Activated CD4-positive, alpha-beta T cell treated with anti-CD3 and anti-CD28 coated beads for 36 hours (primary cell): Measurements from ENCODE around the gene UBE3B. TPM values are rescaled to one million over a fixed set of nuclear protein-coding genes. Genes with fewer than 3 reads are reported as not detected.
"Not testable (repeated sequence)": the region's sequence is repeated elsewhere in the genome, so short reads cannot be mapped to it uniquely, and the experiment has no call there.

Experiments used
- ATAC-seq: fragments of 200-7000 bp; cut with Tn5 transposase; one replicate; pipeline ENCODE4 v1.10.0; 2021; ENCODE audit warnings: mild to moderate bottlenecking, moderate library complexity
- CTCF ChIA-PET: fragments of 350-600 bp; sonication (Branson Sonifier 250); formaldehyde crosslinking; loops from one replicate; lab custom pipeline; 2021; ENCODE audit warnings: antibody characterized with exemption; lab: Charles Lee
- POLR2A ChIA-PET: fragments of 350-600 bp; sonication (Branson Sonifier 250); formaldehyde crosslinking; loops from one replicate; lab custom pipeline; 2021; ENCODE audit warnings: antibody characterized with exemption, inconsistent platforms; lab: Charles Lee
- DNase-seq: peaks from one replicate; pipeline ENCODE4 v3.0.0-alpha.2; 2020
- H3K27ac Mint-ChIP-seq: one replicate; pipeline ENCODE4 v1.8.0; 2021; ENCODE audit warnings: mixed read lengths
- H3K27me3 Mint-ChIP-seq: one replicate; pipeline ENCODE4 v1.8.0; 2021; ENCODE audit warnings: mixed read lengths
- H3K36me3 Mint-ChIP-seq: one replicate; pipeline ENCODE4 v1.8.0; 2021; ENCODE audit warnings: low read depth, mixed read lengths
- H3K4me1 Mint-ChIP-seq: one replicate; pipeline ENCODE4 v1.8.0; 2021; ENCODE audit warnings: mixed read lengths
- H3K4me3 Mint-ChIP-seq: one replicate; pipeline ENCODE4 v1.8.0; 2021; ENCODE audit warnings: mild to moderate bottlenecking, moderate library complexity, mixed read lengths
- H3K9me3 Mint-ChIP-seq: one replicate; pipeline ENCODE4 v1.8.0; 2021; ENCODE audit warnings: low read depth, mixed read lengths
- intact Hi-C, 2 experiments: fragments of 100-400 bp; cut with DNase I in 1 of 2; cut with micrococcal nuclease in 1 of 2; formaldehyde crosslinking; loops; one replicate each; pipeline versions ENCODE4 v1.14.2 to v1.15.1; 2022 to 2024; cut with DNase I, micrococcal nuclease
- total RNA-seq, 2 experiments: library from RNA; stranded (reverse); gene quantifications; one replicate each; pipeline ENCODE4 v1.2.3, GENCODE V29; 2021

The UBE3B gene
- total RNA-seq, 2 experiments from 2014 or later, result 25.7 to 27.2 TPM

GRCh38 chr12:109462868-109463692 is 14.4 kb upstream of the UBE3B start:
- ATAC-seq, result peak; percentile 78
- H3K9me3 Mint-ChIP-seq, result no peaks in the 10 kb centered on the region
- ChIA-PET POLR2A (interaction anchor here (0.7 kb wide), 1 partner anchor 266 kb away, joined by 3 read pairs; no protein-coding TSS in a partner anchor), CTCF (interaction anchor here (0.7 to 2.0 kb wide), 9 partner anchors 11 to 720 kb away, joined by 3 to 9 read pairs (median 3); partner anchors contain the start of genes KCTD10 and UBE3B)
- DNase-seq, result no peak
- H3K36me3 Mint-ChIP-seq, result peaks cover 8% of the 10 kb centered on the region
- peak overlapping the region; percentile 52 for H3K27ac Mint-ChIP-seq
- H3K27me3 Mint-ChIP-seq, result no peaks in the 10 kb centered on the region
- H3K4me3 Mint-ChIP-seq, result no peak overlapping the region
- intact Hi-C loops, result no loop called here
- peaks cover 40% of the 10 kb centered on the region for H3K4me1 Mint-ChIP-seq

DNA sequence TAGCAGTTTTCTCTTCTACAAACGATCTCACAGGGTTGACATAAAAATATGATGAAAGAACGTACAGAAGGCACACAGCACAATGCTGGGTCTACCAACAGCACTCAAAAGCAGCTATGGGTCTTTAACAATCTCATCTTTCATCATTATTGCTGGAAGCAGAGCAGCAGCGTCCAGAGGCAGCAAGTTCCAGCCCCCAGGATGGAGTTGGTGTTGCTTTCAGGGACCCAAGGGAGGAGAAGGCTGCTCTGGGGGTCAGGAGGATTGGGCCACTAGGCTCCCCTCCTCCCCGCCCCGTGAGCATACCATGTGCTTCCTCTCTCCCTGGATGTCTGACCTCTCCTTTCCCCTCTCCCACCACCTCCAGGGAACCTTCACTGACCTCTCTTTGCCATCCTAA is 13.7 kb upstream of the UBE3B start:
- intact Hi-C loops, result no loop called here
- H3K27me3 Mint-ChIP-seq, result no peaks in the 10 kb centered on the region

DNA sequence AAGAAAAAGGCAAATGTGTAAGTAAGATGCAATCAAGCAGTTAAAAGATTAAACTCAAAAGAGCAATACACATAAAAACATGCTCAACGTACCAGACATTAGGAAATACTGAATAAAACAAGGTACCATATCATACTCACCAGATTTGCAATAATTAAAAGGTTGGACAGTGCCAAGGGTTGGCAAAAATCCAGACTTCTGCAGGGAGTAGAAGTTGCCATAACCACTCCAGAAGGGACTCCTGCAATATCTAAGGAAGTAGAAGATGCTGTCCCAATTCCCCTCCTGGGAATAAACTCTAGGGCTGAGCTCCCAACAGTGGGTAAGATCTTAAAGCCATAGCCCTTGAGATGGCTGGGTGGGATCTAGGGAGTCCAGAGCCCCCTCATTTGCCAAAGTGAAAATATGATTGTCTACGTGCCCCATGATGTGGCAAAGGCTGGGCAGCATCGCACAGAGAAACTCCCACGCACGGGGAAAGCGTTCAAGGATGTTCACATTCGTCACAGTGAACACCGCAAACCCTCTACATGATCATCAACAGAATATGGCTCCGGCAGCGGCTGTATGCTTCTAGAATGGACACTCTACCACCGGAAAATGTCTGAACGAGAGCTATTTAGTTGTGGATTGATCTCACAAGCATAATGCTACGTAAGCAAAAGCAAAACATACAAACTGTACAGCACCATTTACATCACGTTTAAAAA is 12.6 kb upstream of the UBE3B start:
- ChIA-PET POLR2A (no interaction called here), CTCF (no interaction called here)
- H3K27ac Mint-ChIP-seq, result no peak overlapping the region
- intact Hi-C loops, result no loop called here
- no peak for DNase-seq
- ATAC-seq, result no peak
- H3K27me3 Mint-ChIP-seq, result no peaks in the 10 kb centered on the region
- H3K36me3 Mint-ChIP-seq, result peaks cover 6% of the 10 kb centered on the region
- H3K4me1 Mint-ChIP-seq, result peaks cover 27% of the 10 kb centered on the region
- H3K4me3 Mint-ChIP-seq, result no peak overlapping the region
- H3K9me3 Mint-ChIP-seq, result no peaks in the 10 kb centered on the region

More for the DNA sequence above, 13.7 kb upstream of the UBE3B start:
- no peak for DNase-seq
- no peak for ATAC-seq
- Mint-ChIP-seq H3K36me3 (peaks cover 9% of the 10 kb centered on the region), H3K4me1 (peaks cover 36% of the 10 kb centered on the region), H3K4me3 (no peak overlapping the region), H3K27ac (peak overlapping the region; percentile 52), H3K9me3 (no peaks in the 10 kb centered on the region)
- CTCF ChIA-PET, result interaction anchor here (0.7 to 2.0 kb wide), 5 partner anchors 14 to 721 kb away, joined by 3 to 9 read pairs (median 3); partner anchors contain the start of genes KCTD10 and UBE3B
- POLR2A ChIA-PET, result no interaction called here

GRCh38 chr12:109466305-109466704 is 11.1 kb upstream of the UBE3B start:
- H3K27me3 Mint-ChIP-seq, result no peaks in the 10 kb centered on the region
- no peaks in the 10 kb centered on the region for H3K9me3 Mint-ChIP-seq
- ChIA-PET POLR2A (no interaction called here), CTCF (interaction anchor here (1.0 kb wide), 1 partner anchor 53 kb away, joined by 4 read pairs; no protein-coding TSS in a partner anchor)
- intact Hi-C loops, result no loop called here
- H3K27ac Mint-ChIP-seq, result no peak overlapping the region
- DNase-seq (no peak), ATAC-seq (no peak)
- no peak overlapping the region for H3K4me3 Mint-ChIP-seq
- H3K36me3 Mint-ChIP-seq, result peaks cover 9% of the 10 kb centered on the region
- peaks cover 31% of the 10 kb centered on the region for H3K4me1 Mint-ChIP-seq

DNA sequence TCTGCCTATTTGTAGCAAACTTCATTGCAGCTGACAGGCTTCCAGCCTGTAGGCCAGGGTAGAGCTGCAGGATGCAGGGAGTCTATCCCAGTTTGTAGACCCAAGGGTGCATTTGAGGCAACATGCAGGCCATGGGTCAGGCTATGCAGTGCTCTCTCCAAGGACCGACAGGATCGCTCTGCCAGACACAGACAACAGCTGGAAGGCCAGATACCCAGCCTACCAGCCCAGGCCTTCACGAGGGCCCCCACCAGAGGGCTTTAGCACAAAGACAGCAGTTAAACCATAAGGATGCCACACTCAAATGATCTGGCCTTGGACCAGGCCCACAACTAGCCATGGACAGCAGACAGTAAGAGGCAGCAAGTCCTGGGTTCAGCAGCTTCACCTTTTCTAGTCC is 10.6 kb upstream of the UBE3B start:
- no peaks in the 10 kb centered on the region for H3K27me3 Mint-ChIP-seq
- no peak overlapping the region for H3K27ac Mint-ChIP-seq

DNA sequence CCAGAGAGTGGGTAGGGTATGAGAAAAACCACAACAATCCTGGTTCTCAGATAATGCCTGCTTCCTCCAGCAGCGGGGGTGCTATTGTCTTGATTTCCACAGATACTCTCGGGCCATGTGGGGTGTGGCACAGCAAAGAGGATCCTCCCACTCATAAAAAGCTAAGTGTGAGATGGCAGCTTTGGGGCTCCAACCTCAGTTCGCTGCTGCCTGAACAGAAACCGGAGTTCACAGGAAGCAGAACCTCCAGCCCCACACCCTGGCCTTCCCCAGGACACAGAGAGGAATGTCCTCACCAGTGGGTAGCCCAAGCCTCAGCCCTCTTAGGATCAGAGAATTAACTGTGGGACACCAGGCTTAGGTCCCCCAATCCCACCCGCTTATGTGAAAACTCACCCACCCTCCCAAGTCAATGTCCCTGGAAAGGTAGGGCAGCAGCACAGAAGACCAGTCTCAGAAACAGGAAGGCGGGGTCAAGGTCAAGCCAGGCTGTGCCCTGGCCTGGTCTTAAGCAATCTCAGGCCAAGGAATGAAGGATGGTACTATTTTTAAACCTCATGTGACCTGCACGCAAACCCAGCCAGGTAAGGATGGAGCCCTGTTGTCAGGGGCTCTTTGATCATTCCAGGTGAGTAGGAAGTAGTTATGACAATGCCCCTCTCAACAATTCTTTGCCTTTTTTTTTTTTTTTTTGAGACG is 9.3 kb upstream of the UBE3B start:
- Mint-ChIP-seq H3K4me3 (no peak overlapping the region), H3K27ac (no peak overlapping the region), H3K4me1 (peaks cover 21% of the 10 kb centered on the region), H3K9me3 (no peaks in the 10 kb centered on the region), H3K27me3 (no peaks in the 10 kb centered on the region), H3K36me3 (peaks cover 9% of the 10 kb centered on the region)
- POLR2A ChIA-PET, result no interaction called here
- DNase-seq (no peak), ATAC-seq (no peak)
- intact Hi-C loops, result no loop called here
- CTCF ChIA-PET, result interaction anchor here (0.7 to 1.6 kb wide), 2 partner anchors 11 to 35 kb away, joined by 3 to 5 read pairs; no protein-coding TSS in a partner anchor

More for the DNA sequence above, 10.6 kb upstream of the UBE3B start:
- H3K36me3 Mint-ChIP-seq, result peaks cover 9% of the 10 kb centered on the region
- H3K9me3 Mint-ChIP-seq, result no peaks in the 10 kb centered on the region
- intact Hi-C loops, result no loop called here
- CTCF ChIA-PET, result interaction anchor here (1.0 to 1.6 kb wide), 2 partner anchors 34 to 52 kb away, joined by 4 to 5 read pairs; no protein-coding TSS in a partner anchor
- POLR2A ChIA-PET, result no interaction called here
- peaks cover 28% of the 10 kb centered on the region for H3K4me1 Mint-ChIP-seq
- no peak for DNase-seq
- H3K4me3 Mint-ChIP-seq, result no peak overlapping the region
- ATAC-seq, result no peak

- POLR2A ChIA-PET, result no interaction called here
- CTCF ChIA-PET, result interaction anchor here (0.5 kb wide), 1 partner anchor 1467 kb away, joined by 3 read pairs; no protein-coding TSS in a partner anchor
Measured at GRCh38 chr12:109469517-109469916, 7.9 kb upstream of the UBE3B start.

GRCh38 chr12:109473006-109473405 is 4.4 kb upstream of the UBE3B start:
- Mint-ChIP-seq H3K27ac (no peak overlapping the region), H3K9me3 (no peaks in the 10 kb centered on the region), H3K27me3 (no peaks in the 10 kb centered on the region), H3K4me1 (peaks cover 32% of the 10 kb centered on the region), H3K4me3 (no peak overlapping the region), H3K36me3 (peaks cover 9% of the 10 kb centered on the region)
- no peak for ATAC-seq
- CTCF ChIA-PET, result interaction anchor here (0.6 to 1.4 kb wide), 4 partner anchors 28 to 303 kb away, joined by 3 to 4 read pairs (median 3); no protein-coding TSS in a partner anchor
- DNase-seq, result no peak
- POLR2A ChIA-PET, result no interaction called here
- intact Hi-C loops, result no loop called here

More at GRCh38 chr12:109469517-109469916, 7.9 kb upstream of the UBE3B start:
- ATAC-seq (no peak), DNase-seq (no peak)
- Mint-ChIP-seq H3K36me3 (peaks cover 9% of the 10 kb centered on the region), H3K4me3 (no peak overlapping the region), H3K9me3 (no peaks in the 10 kb centered on the region), H3K4me1 (peaks cover 11% of the 10 kb centered on the region), H3K27me3 (no peaks in the 10 kb centered on the region), H3K27ac (no peak overlapping the region)
- intact Hi-C loops, result no loop called here

- H3K27me3 Mint-ChIP-seq, ATAC-seq, H3K9me3 Mint-ChIP-seq, intact Hi-C loops, H3K36me3 Mint-ChIP-seq, H3K27ac Mint-ChIP-seq, DNase-seq, H3K4me3 Mint-ChIP-seq: not testable (repeated sequence)
- ChIA-PET POLR2A (interaction anchor here (0.6 kb wide), 1 partner anchor 88 kb away, joined by 3 read pairs; no protein-coding TSS in a partner anchor), CTCF (interaction anchor here (0.6 to 1.4 kb wide), 6 partner anchors 11 to 303 kb away, joined by 3 to 5 read pairs (median 3); no protein-coding TSS in a partner anchor)
- H3K4me1 Mint-ChIP-seq, result peaks cover 36% of the 10 kb centered on the region
Measured at GRCh38 chr12:109473526-109474270, 3.7 kb upstream of the UBE3B start.

DNA sequence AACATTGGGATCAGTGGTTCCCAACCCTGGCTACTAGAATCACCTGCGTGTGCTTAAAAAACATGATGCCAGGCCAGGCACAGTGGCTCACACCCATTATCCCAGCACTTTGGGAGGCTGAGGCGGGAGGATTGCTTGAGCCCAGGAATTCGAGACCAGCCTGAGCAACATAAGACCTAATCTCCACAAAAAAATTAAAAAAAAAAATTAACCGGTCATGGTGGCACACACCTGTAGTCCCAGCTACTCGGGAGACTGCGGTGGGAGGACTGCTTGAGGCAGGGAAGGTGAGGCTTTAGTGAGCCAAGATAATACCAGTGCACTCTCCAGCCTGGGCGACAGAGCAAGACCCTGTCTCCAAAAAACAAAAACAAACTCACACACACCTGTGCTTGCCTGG is 2.3 kb upstream of the UBE3B start:
- Mint-ChIP-seq H3K27ac (no peak overlapping the region), H3K36me3 (no peaks in the 10 kb centered on the region), H3K9me3 (no peaks in the 10 kb centered on the region), H3K27me3 (no peaks in the 10 kb centered on the region), H3K4me3 (no peak overlapping the region), H3K4me1 (peaks cover 47% of the 10 kb centered on the region)
- intact Hi-C loops, result loop anchor here (5.0 kb wide), 3 partner anchors 43 to 807 kb away; partner anchors contain the start of genes ATP2A2 (in 1 of the 2), MMAB (in 1 of the 2) and MVK (in 1 of the 2)
- DNase-seq, result no peak
- ChIA-PET CTCF (interaction anchor here (0.9 to 1.4 kb wide), 3 partner anchors 12 to 55 kb away, joined by 3 to 5 read pairs (median 4); no protein-coding TSS in a partner anchor), POLR2A (no interaction called here)
- ATAC-seq, result no peak
